ENCODE measurements around the gene C10orf67.
"Not testable (repeated sequence)": the region's sequence is repeated elsewhere in the genome, so short reads cannot be mapped to it uniquely, and the experiment has no call there.

The C10orf67 gene

GRCh38 chr10:23344241-23344841, at the start of gene C10orf67:
Gene C10orf67, minus strand, starts transcription at chr10:23344797. Its CDS starts 23 bp downstream, at chr10:23344774.
- no peak for DNase-seq (ENCODE audit: low read depth)
- TF ChIP-seq CTCF (IDR thresholded peaks at IDR 0.05; ENCODE audit: control insufficient read depth, insufficient read depth, low read depth, low read length, missing control alignments), result no peak
- peak within 1 kb of the TSS; percentile 47 for H3K4me3 ChIP-seq (ENCODE audit: control insufficient read depth, low read depth, low read length)

GRCh38 chr10:23391821-23392220, 47.2 kb upstream of the C10orf67 start:
- no peak for DNase-seq (ENCODE audit: low read depth)
- no peak overlapping the region for H3K4me3 ChIP-seq (ENCODE audit: control insufficient read depth, low read depth, low read length)
- no peak for TF ChIP-seq CTCF (IDR thresholded peaks at IDR 0.05; ENCODE audit: control insufficient read depth, insufficient read depth, low read depth, low read length, missing control alignments)

GRCh38 chr10:23390809-23391208, 46.2 kb upstream of the C10orf67 start:
- DNase-seq (ENCODE audit: low read depth), result no peak
- no peak for TF ChIP-seq CTCF (IDR thresholded peaks at IDR 0.05; ENCODE audit: control insufficient read depth, insufficient read depth, low read depth, low read length, missing control alignments)
- no peak overlapping the region for H3K4me3 ChIP-seq (ENCODE audit: control insufficient read depth, low read depth, low read length)

GRCh38 chr10:23390408-23390807, 45.8 kb upstream of the C10orf67 start:
- not testable (repeated sequence) for DNase-seq (ENCODE audit: low read depth); H3K4me3 ChIP-seq (ENCODE audit: control insufficient read depth, low read depth, low read length)

- DNase-seq (ENCODE audit: low read depth); H3K4me3 ChIP-seq (ENCODE audit: control insufficient read depth, low read depth, low read length): not testable (repeated sequence)
Observed at GRCh38 chr10:23387516-23387915, 42.9 kb upstream of the C10orf67 start.

- no peak for TF ChIP-seq CTCF (IDR thresholded peaks at IDR 0.05; ENCODE audit: control insufficient read depth, insufficient read depth, low read depth, low read length, missing control alignments)
- H3K4me3 ChIP-seq (ENCODE audit: control insufficient read depth, low read depth, low read length), result no peak overlapping the region
Observed at GRCh38 chr10:23386052-23386451, 41.5 kb upstream of the C10orf67 start.

GRCh38 chr10:23384364-23384763, 39.8 kb upstream of the C10orf67 start:
- H3K4me3 ChIP-seq (ENCODE audit: control insufficient read depth, low read depth, low read length), result no peak overlapping the region
- DNase-seq (ENCODE audit: low read depth), result peak; percentile 5
- no peak for TF ChIP-seq CTCF (IDR thresholded peaks at IDR 0.05; ENCODE audit: control insufficient read depth, insufficient read depth, low read depth, low read length, missing control alignments)

More at GRCh38 chr10:23386052-23386451, 41.5 kb upstream of the C10orf67 start:
- no peak for DNase-seq (ENCODE audit: low read depth)

GRCh38 chr10:23383637-23384036, 39.0 kb upstream of the C10orf67 start:
- no peak for DNase-seq (ENCODE audit: low read depth)
- H3K4me3 ChIP-seq (ENCODE audit: control insufficient read depth, low read depth, low read length), result no peak overlapping the region
- no peak for TF ChIP-seq CTCF (IDR thresholded peaks at IDR 0.05; ENCODE audit: control insufficient read depth, insufficient read depth, low read depth, low read length, missing control alignments)
